ENCODE measurements around the gene CASKIN1.

DNA sequence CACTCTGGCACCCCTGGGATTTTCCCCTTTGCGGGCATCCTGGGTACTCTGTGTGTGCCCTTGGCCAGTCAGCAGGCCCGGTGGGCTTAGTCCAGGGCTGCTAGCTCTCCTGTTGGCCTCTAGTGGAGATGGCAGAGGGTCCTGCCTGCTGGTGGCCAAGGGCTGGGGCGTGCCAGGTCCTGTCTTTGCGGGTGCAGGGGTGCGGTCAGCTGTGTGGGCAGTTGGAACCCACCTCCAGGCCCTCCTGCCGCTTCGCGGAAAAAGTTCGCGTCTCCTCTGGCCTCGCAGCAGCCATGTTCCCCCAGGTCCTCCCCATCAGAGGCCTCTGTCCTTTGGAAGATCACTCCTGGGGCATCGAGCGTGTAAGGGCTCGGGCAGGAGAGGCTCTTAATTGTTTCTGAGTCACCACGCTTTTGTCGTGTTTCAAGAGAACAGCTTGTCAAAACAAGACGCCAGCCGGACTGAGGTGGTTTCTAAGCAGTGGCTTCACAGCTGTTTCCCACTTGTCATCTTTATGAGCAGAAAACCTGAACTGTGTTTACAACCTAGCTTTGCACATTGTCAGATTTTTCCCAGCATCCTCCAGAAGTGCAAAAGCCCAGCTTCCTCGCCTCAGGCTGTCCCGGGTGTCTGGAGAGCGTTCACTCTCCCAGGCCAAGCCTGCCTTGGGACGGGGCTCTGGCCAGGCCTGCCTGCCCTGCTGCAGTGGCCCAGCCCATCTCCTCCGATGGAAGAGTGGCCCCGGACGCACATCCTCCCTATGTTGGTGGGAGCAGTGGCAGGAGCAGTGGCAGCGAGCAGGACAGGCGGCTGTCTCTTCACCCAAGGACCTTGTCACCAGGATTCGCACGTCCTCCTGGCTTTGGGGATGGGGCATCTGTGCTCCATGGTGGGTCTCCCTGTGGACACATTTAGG lies 34.9 kb upstream of the CASKIN1 start:
- TF ChIP-seq, protein P1, sequence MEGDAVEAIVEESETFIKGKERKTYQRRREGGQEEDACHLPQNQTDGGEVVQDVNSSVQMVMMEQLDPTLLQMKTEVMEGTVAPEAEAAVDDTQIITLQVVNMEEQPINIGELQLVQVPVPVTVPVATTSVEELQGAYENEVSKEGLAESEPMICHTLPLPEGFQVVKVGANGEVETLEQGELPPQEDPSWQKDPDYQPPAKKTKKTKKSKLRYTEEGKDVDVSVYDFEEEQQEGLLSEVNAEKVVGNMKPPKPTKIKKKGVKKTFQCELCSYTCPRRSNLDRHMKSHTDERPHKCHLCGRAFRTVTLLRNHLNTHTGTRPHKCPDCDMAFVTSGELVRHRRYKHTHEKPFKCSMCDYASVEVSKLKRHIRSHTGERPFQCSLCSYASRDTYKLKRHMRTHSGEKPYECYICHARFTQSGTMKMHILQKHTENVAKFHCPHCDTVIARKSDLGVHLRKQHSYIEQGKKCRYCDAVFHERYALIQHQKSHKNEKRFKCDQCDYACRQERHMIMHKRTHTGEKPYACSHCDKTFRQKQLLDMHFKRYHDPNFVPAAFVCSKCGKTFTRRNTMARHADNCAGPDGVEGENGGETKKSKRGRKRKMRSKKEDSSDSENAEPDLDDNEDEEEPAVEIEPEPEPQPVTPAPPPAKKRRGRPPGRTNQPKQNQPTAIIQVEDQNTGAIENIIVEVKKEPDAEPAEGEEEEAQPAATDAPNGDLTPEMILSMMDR (IDR thresholded peaks at IDR 0.05) = no peak
- TF ChIP-seq SIN3A (IDR thresholded peaks at IDR 0.05; ENCODE audit: borderline replicate concordance, insufficient read depth, low read depth, low read length) = no peak
- TF ChIP-seq, protein P2, sequence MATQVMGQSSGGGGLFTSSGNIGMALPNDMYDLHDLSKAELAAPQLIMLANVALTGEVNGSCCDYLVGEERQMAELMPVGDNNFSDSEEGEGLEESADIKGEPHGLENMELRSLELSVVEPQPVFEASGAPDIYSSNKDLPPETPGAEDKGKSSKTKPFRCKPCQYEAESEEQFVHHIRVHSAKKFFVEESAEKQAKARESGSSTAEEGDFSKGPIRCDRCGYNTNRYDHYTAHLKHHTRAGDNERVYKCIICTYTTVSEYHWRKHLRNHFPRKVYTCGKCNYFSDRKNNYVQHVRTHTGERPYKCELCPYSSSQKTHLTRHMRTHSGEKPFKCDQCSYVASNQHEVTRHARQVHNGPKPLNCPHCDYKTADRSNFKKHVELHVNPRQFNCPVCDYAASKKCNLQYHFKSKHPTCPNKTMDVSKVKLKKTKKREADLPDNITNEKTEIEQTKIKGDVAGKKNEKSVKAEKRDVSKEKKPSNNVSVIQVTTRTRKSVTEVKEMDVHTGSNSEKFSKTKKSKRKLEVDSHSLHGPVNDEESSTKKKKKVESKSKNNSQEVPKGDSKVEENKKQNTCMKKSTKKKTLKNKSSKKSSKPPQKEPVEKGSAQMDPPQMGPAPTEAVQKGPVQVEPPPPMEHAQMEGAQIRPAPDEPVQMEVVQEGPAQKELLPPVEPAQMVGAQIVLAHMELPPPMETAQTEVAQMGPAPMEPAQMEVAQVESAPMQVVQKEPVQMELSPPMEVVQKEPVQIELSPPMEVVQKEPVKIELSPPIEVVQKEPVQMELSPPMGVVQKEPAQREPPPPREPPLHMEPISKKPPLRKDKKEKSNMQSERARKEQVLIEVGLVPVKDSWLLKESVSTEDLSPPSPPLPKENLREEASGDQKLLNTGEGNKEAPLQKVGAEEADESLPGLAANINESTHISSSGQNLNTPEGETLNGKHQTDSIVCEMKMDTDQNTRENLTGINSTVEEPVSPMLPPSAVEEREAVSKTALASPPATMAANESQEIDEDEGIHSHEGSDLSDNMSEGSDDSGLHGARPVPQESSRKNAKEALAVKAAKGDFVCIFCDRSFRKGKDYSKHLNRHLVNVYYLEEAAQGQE (IDR thresholded peaks at IDR 0.05; ENCODE audit: insufficient read depth in 1 of 2, low read depth in 2 of 2, low read length in 1 of 2) = no peak
- no peak for TF ChIP-seq POLR2AphosphoS5 (IDR thresholded peaks at IDR 0.05; ENCODE audit: low read depth, low read length)

All from Panc1 (cell line).